GM12878 (cell line): ENCODE results near the gene ZNF785. TPM values are rescaled to one million over a fixed set of nuclear protein-coding genes. Genes with fewer than 3 reads are reported as not detected.
A peak's percentile ranks its signal among the peaks of the same experiment; 100 is the strongest.

Experiments
- BCL11A ChIP-seq: IDR thresholded peaks from 2 replicates; pipeline ENCODE4 v1.6.1; 2011; ENCODE audit warnings: low read depth, low read length
- BMI1 ChIP-seq: fragments of 450-650 bp; IDR thresholded peaks from 2 replicates; pipeline ENCODE4 v1.6.1; 2016; ENCODE audit warnings: mild to moderate bottlenecking, moderate library complexity, borderline replicate concordance
- CBX3 ChIP-seq: fragments of 200-600 bp; sonication (generic); IDR thresholded peaks from 2 replicates; pipeline ENCODE4 v1.6.1; 2016; ENCODE audit warnings: low read depth, borderline replicate concordance
- CREM ChIP-seq: IDR thresholded peaks from 2 replicates; pipeline ENCODE4 v1.6.1; 2014; ENCODE audit warnings: antibody characterized with exemption, low read depth
- EGR1 ChIP-seq, 2 experiments: IDR thresholded peaks; 1 replicate in 1 of 2; 2 replicates in 1 of 2; pipeline ENCODE4 v1.6.1; 2011 to 2012; ENCODE audit warnings: low read depth in 2 of 2, low read length in 2 of 2, borderline replicate concordance in 1 of 2, mild to moderate bottlenecking in 1 of 2, moderate library complexity in 1 of 2
- EP300 ChIP-seq, 2 experiments: fragments of 150-350 bp in 1 of 2; IDR thresholded peaks; 2 replicates each; pipeline ENCODE4 v1.6.1; 2011 to 2012; ENCODE audit warnings: low read depth in 2 of 2, low read length in 2 of 2, borderline replicate concordance in 1 of 2, improper control_type of control experiment in 1 of 2, inconsistent platforms in 1 of 2; ENCODE audit not compliant: control insufficient read depth in 1 of 2
- ESRRA ChIP-seq: IDR thresholded peaks from 2 replicates; pipeline ENCODE4 v1.6.1; 2012; ENCODE audit warnings: mild to moderate bottlenecking, low read length, improper control_type of control experiment
- FOXK2 ChIP-seq: fragments of 450-650 bp; IDR thresholded peaks from 2 replicates; pipeline ENCODE4 v1.6.1; 2017; ENCODE audit warnings: mild to moderate bottlenecking, moderate library complexity
- FOXM1 ChIP-seq: IDR thresholded peaks from 2 replicates; pipeline ENCODE4 v1.6.1; 2012; ENCODE audit warnings: low read depth, mild to moderate bottlenecking, inconsistent platforms, low read length, moderate library complexity
- GABPA ChIP-seq: IDR thresholded peaks from 2 replicates; pipeline ENCODE4 v1.6.1; 2014; ENCODE audit warnings: antibody characterized with exemption, low read depth, mild to moderate bottlenecking, inconsistent platforms
- HDAC2 ChIP-seq: fragments of 200-600 bp; sonication (generic); IDR thresholded peaks from 2 replicates; pipeline ENCODE4 v1.6.1; 2017
- HDAC6 ChIP-seq: fragments of 200-600 bp; sonication (generic); IDR thresholded peaks from one replicate; pipeline ENCODE4 v1.8.0; 2017; ENCODE audit warnings: antibody characterized with exemption; ENCODE audit not compliant: unreplicated experiment
- HSF1 ChIP-seq: fragments of 150-350 bp; IDR thresholded peaks from 2 replicates; pipeline ENCODE4 v1.6.1; 2014; ENCODE audit warnings: mild to moderate bottlenecking, low read depth, low read length
- IRF5 ChIP-seq: fragments of 450-650 bp; IDR thresholded peaks from 2 replicates; pipeline ENCODE4 v1.6.1; 2017; ENCODE audit warnings: borderline replicate concordance
- KAT2A ChIP-seq: conservative IDR thresholded peaks from 2 replicates; pipeline ENCODE4 v1.6.1; 2011; ENCODE audit warnings: low read depth, low read length; ENCODE audit not compliant: control insufficient read depth
- KDM1A ChIP-seq: fragments of 200-600 bp; sonication (generic); IDR thresholded peaks from 2 replicates; pipeline ENCODE4 v1.6.1; 2016; ENCODE audit warnings: borderline replicate concordance
- KLF5 ChIP-seq: fragments of 450-650 bp; IDR thresholded peaks from 2 replicates; pipeline ENCODE4 v1.6.1; 2014; ENCODE audit warnings: mild to moderate bottlenecking; ENCODE audit not compliant: partially characterized antibody
- MEF2B ChIP-seq: fragments of 450-650 bp; IDR thresholded peaks from 2 replicates; pipeline ENCODE4 v1.6.1; 2018; ENCODE audit warnings: mild to moderate bottlenecking, moderate library complexity; ENCODE audit not compliant: partially characterized antibody, poor library complexity, severe bottlenecking
- NFIC ChIP-seq: IDR thresholded peaks from 2 replicates; pipeline ENCODE4 v1.6.1; 2012; ENCODE audit warnings: low read depth, mild to moderate bottlenecking, inconsistent platforms, low read length, moderate library complexity
- NFYA ChIP-seq: IDR thresholded peaks from 2 replicates; pipeline ENCODE4 v1.6.1; 2011; ENCODE audit warnings: low read depth, mild to moderate bottlenecking, low read length, improper control_type of control experiment, borderline replicate concordance
- PAX8 ChIP-seq: fragments of 450-650 bp; IDR thresholded peaks from 2 replicates; pipeline ENCODE4 v1.6.1; 2017; ENCODE audit warnings: mild to moderate bottlenecking, moderate library complexity
- RCOR1 ChIP-seq: conservative IDR thresholded peaks from 2 replicates; pipeline ENCODE4 v1.6.1; 2012; ENCODE audit warnings: low read depth, low read length, improper control_type of control experiment
- RELA ChIP-seq: fragments of 450-650 bp; IDR thresholded peaks from 2 replicates; pipeline ENCODE4 v1.8.0; 2014; ENCODE audit warnings: borderline replicate concordance; ENCODE audit not compliant: partially characterized antibody
- SIX5 ChIP-seq: IDR thresholded peaks from 2 replicates; pipeline ENCODE4 v1.6.1; 2011; ENCODE audit warnings: mild to moderate bottlenecking, low read depth, low read length, moderate library complexity; ENCODE audit not compliant: severe bottlenecking
- SMARCA5 ChIP-seq: fragments of 450-650 bp; IDR thresholded peaks from 2 replicates; pipeline ENCODE4 v1.6.1; 2017; ENCODE audit warnings: mild to moderate bottlenecking
- SUPT20H ChIP-seq: IDR thresholded peaks from 2 replicates; pipeline ENCODE4 v1.6.1; 2011; ENCODE audit warnings: low read depth, mild to moderate bottlenecking, low read length, moderate library complexity, borderline replicate concordance; ENCODE audit not compliant: control insufficient read depth
- polyA plus RNA-seq, 11 experiments: library from polyadenylated mRNA; depleted of rRNA in 4 of 11; unstranded in 6 of 11; stranded (reverse) in 5 of 11; fragments of >200 nt; fragmentation: Nextera tagmentation in 4 of 11; fragmentation: Illumina TruSeq in 1 of 11; extraction: Ambion mirVana in 4 of 11; extraction: Trizol in 1 of 11; gene quantifications; 1 replicate in 1 of 11; 2 replicates in 10 of 11; pipeline versions ENCODE4 v1.2.1 to v1.2.3, GENCODE V29; 2011 to 2016; ENCODE audit warnings: inconsistent platforms in 2 of 11, missing spikeins in 2 of 11, low read depth in 1 of 11
- total RNA-seq, 4 experiments: library from RNA; depleted of rRNA in 3 of 4; stranded (reverse); fragments of >200 nt in 3 of 4; fragmentation: Illumina TruSeq in 1 of 4; extraction: Trizol in 1 of 4; gene quantifications; 2 replicates each; pipeline versions ENCODE4 v1.2.1 to v1.2.3, GENCODE V29; 2013 to 2021
- TF ChIP-seq, protein P1 (sequence below): fragments of 450-650 bp; IDR thresholded peaks from 2 replicates; pipeline ENCODE4 v1.6.1; 2017; ENCODE audit warnings: mild to moderate bottlenecking

Gene ZNF785
- total and polyA plus RNA-seq, 10 of the 15 experiments (the other 5 are each of a cell fraction or from before 2014, with no cell fraction given), result 0.87 to 11.5 (median 7.5) TPM

DNA sequence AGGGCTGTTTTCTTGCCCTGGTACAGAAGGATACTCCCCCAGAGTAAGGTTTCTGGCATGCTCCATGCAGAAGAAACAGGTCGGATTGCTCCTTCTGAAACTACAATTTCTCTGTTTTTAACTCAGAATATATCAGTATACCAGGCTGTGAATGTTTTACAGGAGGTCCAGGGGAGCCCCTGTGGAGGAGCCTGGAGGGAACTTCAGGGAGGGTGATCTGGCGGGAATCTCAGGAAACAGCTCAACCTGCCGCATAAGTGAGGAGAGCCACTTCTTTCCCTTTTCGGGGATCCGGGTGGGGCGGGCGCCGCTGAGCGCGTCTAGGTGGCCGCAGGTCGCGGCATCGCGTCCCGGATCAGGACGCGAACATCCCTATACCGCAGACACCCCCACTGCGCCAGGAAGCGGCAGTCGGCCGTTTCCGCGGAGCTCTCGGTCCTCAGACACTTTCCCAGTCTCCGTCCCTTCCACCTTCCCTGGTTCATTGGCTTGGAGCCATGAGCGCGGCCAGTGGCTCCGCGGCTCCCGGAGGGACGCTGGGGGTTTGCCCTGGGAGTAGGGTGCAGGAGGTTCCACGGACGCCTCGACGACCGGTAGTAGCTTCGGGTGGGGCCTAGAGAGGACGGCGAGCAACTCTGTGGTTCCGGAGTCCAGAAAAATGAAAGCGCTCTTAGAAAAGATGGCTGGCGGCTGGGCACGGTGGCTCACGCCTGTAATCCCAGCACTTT is 24.2 kb downstream of the ZNF785 start (continued):
- TF ChIP-seq, protein P1, sequence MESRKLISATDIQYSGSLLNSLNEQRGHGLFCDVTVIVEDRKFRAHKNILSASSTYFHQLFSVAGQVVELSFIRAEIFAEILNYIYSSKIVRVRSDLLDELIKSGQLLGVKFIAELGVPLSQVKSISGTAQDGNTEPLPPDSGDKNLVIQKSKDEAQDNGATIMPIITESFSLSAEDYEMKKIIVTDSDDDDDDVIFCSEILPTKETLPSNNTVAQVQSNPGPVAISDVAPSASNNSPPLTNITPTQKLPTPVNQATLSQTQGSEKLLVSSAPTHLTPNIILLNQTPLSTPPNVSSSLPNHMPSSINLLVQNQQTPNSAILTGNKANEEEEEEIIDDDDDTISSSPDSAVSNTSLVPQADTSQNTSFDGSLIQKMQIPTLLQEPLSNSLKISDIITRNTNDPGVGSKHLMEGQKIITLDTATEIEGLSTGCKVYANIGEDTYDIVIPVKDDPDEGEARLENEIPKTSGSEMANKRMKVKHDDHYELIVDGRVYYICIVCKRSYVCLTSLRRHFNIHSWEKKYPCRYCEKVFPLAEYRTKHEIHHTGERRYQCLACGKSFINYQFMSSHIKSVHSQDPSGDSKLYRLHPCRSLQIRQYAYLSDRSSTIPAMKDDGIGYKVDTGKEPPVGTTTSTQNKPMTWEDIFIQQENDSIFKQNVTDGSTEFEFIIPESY, result no peak
- TF ChIP-seq RELA (no peak), SMARCA5 (no peak), FOXM1 (no peak), BMI1 (no peak), PAX8 (no peak), KDM1A (no peak), GABPA (peak; percentile 70; the same call in 1 of the 2 replicates), SUPT20H (no peak), MEF2B (no peak), KLF5 (no peak), CREM (no peak), RCOR1 (no peak), HDAC2 (no peak), ESRRA (no peak), HSF1 (no peak), NFYA (no peak), SIX5 (no peak), KAT2A (no peak), HDAC6 (no peak), NFIC (no peak), CBX3 (no peak), EGR1 (IDR thresholded peaks at IDR 0.05; ENCODE audit: borderline replicate concordance in 1 of 2, low read depth in 2 of 2, low read length in 2 of 2) (no peak), IRF5 (no peak), BCL11A (no peak), FOXK2 (no peak), EP300 (IDR thresholded peaks at IDR 0.05; ENCODE audit: borderline replicate concordance in 1 of 2, control insufficient read depth in 1 of 2, low read depth in 2 of 2, low read length in 2 of 2) (no peak)
